Gastroesophageal sphincter (tissue), 3 donors: Measurements from ENCODE around the gene CTNNBL1.

Source experiments
- EP300 ChIP-seq: sonication (generic); formaldehyde crosslinking; IDR thresholded peaks from one replicate; pipeline ENCODE4 v1.6.1; 2017; ENCODE audit warnings: antibody characterized with exemption, mild to moderate bottlenecking
- POLR2A ChIP-seq, 2 donors: fragments of 450-650 bp; IDR thresholded peaks; one replicate each; pipeline ENCODE4 v1.6.1; 2017; ENCODE audit warnings: antibody characterized with exemption in 2 of 2, mild to moderate bottlenecking in 2 of 2, moderate library complexity in 1 of 2
- POLR2AphosphoS5 ChIP-seq: sonication (generic); formaldehyde crosslinking; IDR thresholded peaks from one replicate; pipeline ENCODE4 v1.6.1; 2017; ENCODE audit warnings: antibody characterized with exemption
- TF ChIP-seq, protein P1 (sequence below), 4 experiments: fragments of 200-600 bp in 2 of 4; fragments of 450-650 bp in 2 of 4; sonication (generic) in 1 of 4; IDR thresholded peaks; one replicate each; pipeline ENCODE4 v1.5.1; 2017 to 2019; ENCODE audit warnings: antibody characterized with exemption in 4 of 4, mild to moderate bottlenecking in 2 of 4, moderate library complexity in 2 of 4

DNA sequence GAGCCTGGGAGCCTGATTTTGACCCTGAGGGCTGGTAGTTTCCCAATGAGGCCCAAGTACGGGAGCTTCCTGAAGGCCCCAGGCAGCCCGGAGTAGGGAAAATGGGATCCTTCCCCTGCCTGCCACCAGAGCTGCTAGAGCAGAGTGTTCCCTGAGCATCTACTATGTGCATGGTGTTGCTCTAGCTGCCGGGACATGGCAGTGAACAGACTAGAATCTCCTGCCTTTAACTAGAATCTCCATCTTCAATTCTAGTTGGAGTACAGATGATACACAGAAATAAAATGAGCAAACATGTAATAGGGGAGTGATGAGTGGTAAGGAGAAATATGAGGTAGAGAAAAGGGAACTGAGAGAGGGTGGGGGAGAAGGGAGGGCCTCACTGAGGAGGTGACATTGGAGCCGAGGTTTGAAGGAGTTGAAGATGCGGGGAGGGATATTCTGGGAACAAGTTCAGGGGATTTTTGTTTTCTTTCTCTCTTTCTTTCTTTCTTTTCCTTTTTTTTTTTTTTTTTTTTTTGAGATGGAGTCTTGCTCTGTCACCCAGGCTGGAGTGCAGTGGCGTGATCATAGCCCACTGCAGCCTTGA, 227.6 kb downstream of the CTNNBL1 start:
- no peak for TF ChIP-seq POLR2AphosphoS5
- TF ChIP-seq, protein P1, sequence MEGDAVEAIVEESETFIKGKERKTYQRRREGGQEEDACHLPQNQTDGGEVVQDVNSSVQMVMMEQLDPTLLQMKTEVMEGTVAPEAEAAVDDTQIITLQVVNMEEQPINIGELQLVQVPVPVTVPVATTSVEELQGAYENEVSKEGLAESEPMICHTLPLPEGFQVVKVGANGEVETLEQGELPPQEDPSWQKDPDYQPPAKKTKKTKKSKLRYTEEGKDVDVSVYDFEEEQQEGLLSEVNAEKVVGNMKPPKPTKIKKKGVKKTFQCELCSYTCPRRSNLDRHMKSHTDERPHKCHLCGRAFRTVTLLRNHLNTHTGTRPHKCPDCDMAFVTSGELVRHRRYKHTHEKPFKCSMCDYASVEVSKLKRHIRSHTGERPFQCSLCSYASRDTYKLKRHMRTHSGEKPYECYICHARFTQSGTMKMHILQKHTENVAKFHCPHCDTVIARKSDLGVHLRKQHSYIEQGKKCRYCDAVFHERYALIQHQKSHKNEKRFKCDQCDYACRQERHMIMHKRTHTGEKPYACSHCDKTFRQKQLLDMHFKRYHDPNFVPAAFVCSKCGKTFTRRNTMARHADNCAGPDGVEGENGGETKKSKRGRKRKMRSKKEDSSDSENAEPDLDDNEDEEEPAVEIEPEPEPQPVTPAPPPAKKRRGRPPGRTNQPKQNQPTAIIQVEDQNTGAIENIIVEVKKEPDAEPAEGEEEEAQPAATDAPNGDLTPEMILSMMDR (IDR thresholded peaks at IDR 0.05), result no peak
- no peak for TF ChIP-seq POLR2A (IDR thresholded peaks at IDR 0.05)
- TF ChIP-seq EP300, result no peak
